LNCAP (cell line): ENCODE results near the gene DDIAS.

Source experiments
- TF ChIP-seq, protein P1 (sequence below): fragments of 450-650 bp; IDR thresholded peaks from 2 replicates; pipeline ENCODE4 v1.5.1; 2017; ENCODE audit warnings: mild to moderate bottlenecking

Gene DDIAS

DNA sequence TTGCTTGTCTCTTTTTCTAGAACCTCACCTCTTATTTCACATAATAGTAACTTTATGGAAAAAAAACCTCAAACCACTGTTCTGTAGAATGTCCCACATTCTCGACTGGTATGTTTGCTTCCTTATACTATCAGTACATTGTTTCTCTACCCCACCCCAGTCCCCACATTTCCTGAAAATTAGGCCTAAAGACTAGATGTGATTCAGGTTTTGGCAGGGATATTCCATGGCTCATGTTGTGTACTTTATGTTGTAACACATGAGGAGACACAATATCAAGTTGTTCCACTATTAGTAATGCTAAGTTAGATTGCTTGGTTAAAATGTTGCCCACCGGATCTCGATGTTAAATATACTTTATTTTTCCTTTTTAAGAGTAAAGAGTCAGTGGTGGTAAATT lies 34.7 kb downstream of the DDIAS start:
- TF ChIP-seq, protein P1, sequence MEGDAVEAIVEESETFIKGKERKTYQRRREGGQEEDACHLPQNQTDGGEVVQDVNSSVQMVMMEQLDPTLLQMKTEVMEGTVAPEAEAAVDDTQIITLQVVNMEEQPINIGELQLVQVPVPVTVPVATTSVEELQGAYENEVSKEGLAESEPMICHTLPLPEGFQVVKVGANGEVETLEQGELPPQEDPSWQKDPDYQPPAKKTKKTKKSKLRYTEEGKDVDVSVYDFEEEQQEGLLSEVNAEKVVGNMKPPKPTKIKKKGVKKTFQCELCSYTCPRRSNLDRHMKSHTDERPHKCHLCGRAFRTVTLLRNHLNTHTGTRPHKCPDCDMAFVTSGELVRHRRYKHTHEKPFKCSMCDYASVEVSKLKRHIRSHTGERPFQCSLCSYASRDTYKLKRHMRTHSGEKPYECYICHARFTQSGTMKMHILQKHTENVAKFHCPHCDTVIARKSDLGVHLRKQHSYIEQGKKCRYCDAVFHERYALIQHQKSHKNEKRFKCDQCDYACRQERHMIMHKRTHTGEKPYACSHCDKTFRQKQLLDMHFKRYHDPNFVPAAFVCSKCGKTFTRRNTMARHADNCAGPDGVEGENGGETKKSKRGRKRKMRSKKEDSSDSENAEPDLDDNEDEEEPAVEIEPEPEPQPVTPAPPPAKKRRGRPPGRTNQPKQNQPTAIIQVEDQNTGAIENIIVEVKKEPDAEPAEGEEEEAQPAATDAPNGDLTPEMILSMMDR, result no peak

DNA sequence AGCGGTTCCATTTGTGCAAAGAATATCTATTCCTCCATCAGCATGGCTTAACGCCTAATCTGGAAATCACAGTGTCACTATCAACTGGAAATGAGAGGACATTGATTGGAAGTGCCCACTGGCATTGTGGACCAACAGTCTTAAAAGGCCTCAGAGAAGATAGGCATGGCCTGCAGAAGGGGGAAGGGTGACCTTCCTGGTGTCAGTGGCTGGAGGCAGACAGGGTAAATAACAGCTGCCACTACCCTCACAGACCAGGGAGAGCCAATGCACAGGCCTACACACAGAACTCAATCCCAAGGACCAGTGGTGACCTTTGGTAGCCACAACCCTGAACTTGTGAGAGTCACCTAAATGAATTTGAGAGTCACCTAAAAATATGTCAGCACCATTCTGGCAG lies 36.0 kb downstream of the DDIAS start:
- TF ChIP-seq, protein P1, result no peak

DNA sequence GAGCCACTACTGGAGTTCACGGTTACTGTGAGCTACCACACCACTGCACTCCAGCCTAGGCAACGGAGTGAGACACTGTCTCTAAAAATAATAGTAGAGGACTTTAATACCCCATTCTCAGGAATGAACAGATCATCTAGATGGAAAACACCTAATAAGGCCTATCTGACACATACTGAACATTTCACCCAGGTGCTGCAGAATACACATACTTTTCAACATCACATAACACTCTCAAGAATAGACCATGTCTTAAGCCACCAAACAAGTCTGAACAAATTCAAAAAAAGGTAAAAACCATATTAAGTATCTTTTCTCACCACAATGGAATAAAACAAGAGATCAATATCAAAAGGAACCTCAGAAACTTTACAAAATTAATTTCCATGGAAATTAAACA lies 37.9 kb downstream of the DDIAS start:
- TF ChIP-seq, protein P1, result no peak

DNA sequence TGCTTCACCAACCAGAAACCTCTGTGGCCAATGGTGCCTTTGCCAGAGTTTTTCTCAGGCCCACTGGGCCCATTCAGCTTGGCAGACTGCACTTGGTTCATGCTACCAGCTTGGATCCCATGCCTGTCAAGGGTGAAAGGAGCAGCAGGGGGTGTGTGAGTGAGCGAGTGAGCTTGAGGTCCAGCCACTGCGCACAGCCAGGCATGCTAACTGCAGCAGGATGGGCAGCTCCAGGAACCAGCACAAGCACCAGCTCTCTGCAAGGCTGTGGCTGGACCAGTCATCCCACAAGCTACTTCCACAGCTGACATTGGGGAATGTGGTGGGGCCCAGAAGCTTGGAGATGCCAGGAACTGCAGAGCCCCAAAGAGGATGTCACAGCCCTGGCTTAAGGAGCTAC lies 40.8 kb downstream of the DDIAS start:
- TF ChIP-seq, protein P1, result no peak

DNA sequence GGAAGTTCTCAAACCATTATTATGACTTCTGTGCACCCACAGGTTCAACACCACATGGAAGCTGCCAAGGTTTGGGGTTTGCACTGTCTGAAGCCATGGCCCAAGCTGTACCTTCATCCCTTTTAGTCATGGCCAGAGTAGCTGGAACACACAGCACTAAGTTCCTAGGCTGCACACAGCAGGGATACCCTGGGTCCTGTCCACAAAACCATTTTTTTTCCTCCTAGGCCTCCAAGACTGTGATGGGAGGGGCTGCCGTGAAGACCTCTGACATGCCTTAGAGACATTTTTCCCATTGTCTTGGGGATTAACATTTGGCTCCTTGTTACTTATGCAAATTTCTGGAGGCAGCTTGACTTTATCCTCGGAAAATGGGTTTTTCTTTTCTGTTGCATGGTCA lies 42.7 kb downstream of the DDIAS start:
- TF ChIP-seq, protein P1, result no peak

DNA sequence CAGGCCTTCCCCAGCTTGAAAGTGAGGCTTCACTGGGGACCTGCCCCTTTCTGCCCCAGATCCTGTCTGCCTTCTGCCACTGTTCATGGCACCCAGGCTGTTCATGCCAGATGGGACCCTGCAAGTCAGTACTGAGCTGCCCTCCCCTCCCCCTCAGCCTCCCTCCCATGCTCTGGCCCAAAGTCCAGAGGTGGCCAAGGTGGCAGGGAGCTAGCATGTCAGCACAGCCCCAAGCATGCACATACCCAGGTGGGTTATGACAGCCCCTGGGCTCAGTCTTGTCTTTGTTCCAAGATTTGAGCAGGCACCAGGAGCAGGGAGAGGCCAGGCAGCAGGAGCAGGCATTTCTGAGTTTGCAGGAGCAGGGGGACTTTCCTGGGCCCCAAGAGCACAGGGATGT lies 44.1 kb downstream of the DDIAS start:
- TF ChIP-seq, protein P1, result no peak

DNA sequence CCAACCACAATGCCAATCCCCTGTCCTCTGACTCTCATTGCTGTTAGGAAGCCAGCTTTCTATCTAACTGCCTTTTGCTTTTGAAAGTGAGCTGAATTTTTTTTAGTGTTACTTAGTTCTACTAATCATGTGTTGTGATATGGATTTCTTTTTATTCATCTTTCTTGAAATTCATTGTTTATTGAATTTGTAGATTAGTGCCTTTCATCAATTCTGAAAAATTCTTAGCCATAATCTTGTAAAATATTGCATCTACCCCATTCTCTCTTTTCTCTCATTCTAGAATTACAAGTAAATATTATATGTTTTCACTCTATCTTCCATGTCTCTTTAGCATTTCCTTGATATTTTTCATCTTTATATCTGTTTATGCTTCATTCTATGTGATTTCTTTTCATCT lies 47.8 kb downstream of the DDIAS start:
- TF ChIP-seq, protein P1, result no peak
